DMS79 treated with DMSO at 0.1 percent for 48 hours (cell line): ENCODE measurements around the gene SH3PXD2B.

Experiments used
- DNase-seq: peaks from one replicate; lab custom pipeline; 2025; lab: John Stamatoyannopoulos, UW

SH3PXD2B gene

GRCh38 chr5:172453206-172453985 lies 929 bp downstream of the SH3PXD2B start:
- no peak for DNase-seq

DNA sequence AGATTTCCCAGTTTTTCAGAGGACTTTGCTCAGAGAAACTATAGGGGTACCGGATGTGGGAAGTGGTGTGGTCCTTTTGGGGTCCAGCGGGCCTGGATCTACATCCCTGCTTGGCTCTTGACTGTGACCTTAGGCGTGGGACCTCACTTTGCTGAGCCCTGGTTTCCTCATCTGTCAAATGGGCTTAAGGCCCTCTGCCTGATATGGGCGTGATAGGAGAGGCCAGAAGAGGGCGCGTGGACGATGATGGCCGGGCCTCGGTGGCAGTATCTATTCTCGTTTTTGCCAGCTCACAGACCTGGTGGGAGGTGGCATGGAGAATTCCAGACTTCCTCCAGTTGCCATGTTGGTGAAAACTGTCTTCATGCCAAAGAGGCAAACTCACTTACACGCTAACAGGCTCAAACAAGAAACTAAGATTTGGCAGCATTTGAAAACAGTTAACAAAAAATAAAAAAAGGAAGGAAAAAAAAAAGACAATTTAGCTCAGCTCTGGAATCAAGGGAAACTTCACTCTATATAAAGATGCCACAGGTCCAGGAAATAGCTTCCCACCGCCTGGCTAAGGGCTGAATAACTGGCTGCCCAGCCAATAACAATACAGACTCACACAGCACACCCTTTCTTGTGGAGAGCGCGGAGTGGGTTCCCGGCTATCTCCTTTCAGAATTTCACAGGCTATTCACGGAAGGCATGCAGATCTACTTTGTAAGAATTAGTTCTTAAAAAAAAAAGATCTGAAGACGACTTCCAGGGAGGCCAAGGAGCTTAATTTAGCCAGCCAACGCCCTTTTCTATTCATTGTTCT lies 1.7 kb downstream of the SH3PXD2B start:
- DNase-seq: peak; percentile 10

DNA sequence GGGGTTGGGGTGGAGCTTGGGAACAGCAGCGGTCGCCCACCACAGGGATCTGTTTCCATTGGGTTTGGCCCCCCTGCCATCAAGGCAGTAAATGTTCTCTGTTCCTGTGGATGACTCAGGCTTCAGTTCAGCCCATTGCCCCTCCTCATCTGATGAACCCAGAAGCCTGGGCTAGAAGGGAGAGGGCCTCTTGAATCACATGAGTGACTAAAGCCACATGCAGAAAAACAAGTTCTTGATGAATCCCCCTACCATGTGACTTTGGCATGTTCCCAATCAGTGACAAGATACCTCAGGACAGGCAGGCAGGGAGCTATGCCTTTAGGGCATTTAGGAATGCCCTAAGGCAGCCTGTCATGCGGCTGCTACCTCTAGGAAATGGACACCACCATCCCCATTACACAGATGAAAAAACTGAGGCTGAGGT lies 2.5 kb downstream of the SH3PXD2B start:
- DNase-seq: no peak

- no peak for DNase-seq
Measured at GRCh38 chr5:172450861-172451695, 3.2 kb downstream of the SH3PXD2B start.

DNA sequence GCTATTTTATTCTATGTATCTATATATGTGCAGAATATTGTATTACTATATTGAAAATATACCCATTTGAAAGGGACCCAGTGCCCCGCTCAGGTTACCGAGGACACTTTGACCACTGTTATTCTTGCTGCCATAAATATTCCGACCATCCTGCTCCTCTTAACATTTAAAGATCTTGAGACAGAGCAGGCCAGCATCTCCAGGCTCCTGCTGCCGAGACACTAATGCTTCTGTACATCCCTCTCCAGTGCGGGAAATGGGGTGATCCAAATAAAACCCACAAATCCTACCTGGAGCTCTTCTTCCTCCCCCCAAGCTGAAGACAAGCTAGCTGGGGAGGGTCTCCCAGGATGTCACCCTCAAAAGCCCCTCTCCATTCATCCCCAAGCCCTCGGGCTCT lies 3.9 kb downstream of the SH3PXD2B start:
- DNase-seq: no peak

DNA sequence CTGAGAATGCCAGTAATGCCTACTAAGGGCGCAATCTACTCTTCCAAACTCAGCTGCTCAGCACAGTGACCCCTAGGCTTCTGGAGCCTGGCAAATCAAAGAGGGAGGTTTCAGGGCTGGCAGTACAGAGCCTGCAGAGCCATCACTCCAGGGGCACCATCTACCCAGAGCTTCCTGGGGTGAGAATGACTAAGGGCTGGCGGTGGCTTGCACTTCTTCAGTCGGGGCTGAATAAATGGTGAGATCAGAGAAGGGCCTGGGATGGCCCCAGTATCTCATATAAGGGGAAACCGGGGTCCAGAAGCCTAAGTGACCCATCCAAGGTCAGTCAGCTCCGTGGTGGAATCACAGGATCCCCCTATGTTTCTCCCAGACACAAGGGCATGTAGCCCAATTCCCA lies 5.3 kb downstream of the SH3PXD2B start:
- DNase-seq: no peak

GRCh38 chr5:172447646-172448365 lies 6.5 kb downstream of the SH3PXD2B start:
- DNase-seq: no peak

- no peak for DNase-seq
Measured at GRCh38 chr5:172446336-172447051, 7.8 kb downstream of the SH3PXD2B start.

DNA sequence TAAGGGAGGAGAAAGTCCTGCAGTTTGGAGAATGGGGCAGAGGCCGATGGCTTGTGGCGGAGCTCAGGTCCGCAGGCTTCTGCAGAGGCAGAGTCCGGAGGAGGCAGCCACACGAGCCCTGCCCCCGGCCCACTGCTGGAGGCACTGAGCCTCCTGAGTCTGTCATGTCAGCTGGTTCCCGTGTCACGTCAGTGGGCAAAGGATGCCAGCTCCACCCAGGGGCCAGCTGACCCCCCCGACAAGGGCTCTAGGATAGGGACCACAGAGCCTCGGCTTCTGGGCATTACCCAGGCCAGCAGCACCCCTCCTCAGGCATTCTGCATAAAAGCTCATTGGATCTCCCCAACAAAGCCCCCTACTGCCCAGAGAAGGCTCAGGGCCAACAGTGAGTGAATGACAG lies 8.5 kb downstream of the SH3PXD2B start:
- DNase-seq: no peak

GRCh38 chr5:172444626-172445365 lies 9.5 kb downstream of the SH3PXD2B start:
- DNase-seq: no peak

DNA sequence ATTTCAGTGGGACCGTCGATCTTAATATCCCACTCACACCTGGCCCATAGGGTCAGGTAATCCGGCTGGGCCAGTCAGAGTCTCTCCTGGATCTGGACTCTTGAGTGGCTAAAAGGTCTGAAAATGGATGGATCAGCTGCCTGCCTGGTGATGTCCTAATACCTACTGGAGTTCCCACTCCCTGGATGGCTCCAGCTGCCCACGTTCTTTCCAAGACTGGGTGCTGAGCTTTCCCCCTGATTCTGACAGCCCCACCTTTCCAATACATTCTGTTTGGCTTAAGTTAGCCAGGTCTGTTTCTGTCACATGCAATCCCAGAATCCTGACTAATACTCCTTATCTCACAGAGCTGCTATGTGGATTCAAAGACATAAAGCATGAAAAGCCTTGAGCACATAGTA lies 10.2 kb downstream of the SH3PXD2B start:
- no peak for DNase-seq

GRCh38 chr5:172443441-172444109 lies 10.8 kb downstream of the SH3PXD2B start:
- no peak for DNase-seq

DNA sequence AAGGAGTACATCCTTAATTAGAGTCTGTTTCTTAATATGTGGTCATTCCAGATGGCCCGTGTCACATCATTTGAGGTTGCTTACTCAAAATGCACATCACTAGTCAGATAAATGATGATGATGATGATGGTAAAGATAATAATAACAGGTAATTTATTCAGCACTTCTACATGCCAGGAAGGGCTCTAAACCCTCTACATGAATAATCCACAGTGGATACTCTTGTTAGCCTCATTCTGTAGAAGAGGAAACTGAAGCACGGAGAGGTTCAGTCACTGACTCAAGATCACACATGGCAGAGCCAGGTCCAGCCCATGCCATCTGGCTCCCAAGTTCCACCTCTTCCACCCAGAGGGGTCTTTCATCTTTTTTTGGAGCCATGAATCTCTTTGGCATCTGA lies 11.7 kb downstream of the SH3PXD2B start:
- DNase-seq: no peak

GRCh38 chr5:172441262-172441751 lies 13.0 kb downstream of the SH3PXD2B start:
- DNase-seq: no peak

DNA sequence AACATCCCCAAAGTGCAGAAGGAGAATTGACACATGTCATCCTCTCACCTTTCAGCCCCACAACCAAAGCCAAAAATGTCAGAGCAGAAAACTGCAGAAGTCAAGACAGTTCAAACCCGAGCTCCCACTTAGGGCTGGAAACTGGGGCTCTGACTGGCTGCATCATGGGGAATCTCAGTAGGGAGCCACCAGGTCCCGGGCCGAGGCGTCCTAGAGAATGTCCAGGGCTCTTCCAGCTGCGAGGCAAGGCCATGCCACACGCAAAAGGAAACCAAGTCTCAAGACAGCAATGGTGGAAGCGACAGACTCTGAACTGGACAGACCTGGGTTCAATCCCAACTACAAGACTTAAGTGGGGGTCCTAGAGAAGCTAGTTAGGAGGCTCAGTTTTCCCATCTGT lies 13.8 kb downstream of the SH3PXD2B start:
- DNase-seq: no peak

GRCh38 chr5:172439785-172440477 lies 14.4 kb downstream of the SH3PXD2B start:
- peak; percentile 51 for DNase-seq

DNA sequence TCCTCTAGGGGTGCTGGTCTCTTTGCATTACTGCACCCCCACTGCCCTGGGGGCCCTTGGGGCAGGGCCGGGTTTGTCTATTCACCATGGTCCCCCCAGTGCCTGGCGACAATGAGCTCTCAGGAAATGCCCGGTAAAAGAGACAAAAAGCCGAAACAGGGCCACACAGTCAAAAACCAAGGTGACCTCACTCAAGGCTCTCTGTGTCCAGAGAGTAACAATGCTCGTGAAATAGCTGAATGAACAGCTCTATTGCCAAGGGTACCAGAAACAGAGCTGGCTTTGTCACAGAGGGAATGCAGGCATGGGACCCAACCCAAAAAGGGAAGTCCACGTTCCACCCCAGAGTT lies 16.0 kb downstream of the SH3PXD2B start:
- DNase-seq: no peak

GRCh38 chr5:172437445-172438318 lies 16.6 kb downstream of the SH3PXD2B start:
- DNase-seq: peak; percentile 91
